ENCODE data around the gene APPBP2. TPM values are rescaled to one million over a fixed set of nuclear protein-coding genes. Genes with fewer than 3 reads are reported as not detected.

Gene APPBP2
- polyA plus RNA-seq, 1 of the 3 experiments (the other 2 are of a cell fraction) = 7.6 TPM

GRCh38 chr17:60395508-60396065 lies 130.5 kb downstream of the APPBP2 start:
- Histone ChIP-seq H3K9me3 (no peaks in the 10 kb centered on the region), H3K4me2 (no peak overlapping the region), H3K79me2 (ENCODE audit: insufficient read depth) (peaks cover 11% of the 10 kb centered on the region), H3K27ac (ENCODE audit: low read depth in 2 of 2, low read length in 1 of 2) (no peak overlapping the region), H3K27me3 (ENCODE audit: insufficient read depth) (no peaks in the 10 kb centered on the region), H3K9me2 (no peaks in the 10 kb centered on the region), H2AFZ (ENCODE audit: low read depth) (no peak overlapping the region), H4K20me1 (ENCODE audit: insufficient read depth) (no peaks in the 10 kb centered on the region; the same call in 1 of the 2 replicates), H3K4me1 (ENCODE audit: control insufficient read depth in 1 of 2, insufficient read depth in 2 of 2, low read depth in 1 of 2, low read length in 1 of 2) (peaks cover 0 to 7% of the 10 kb centered on the region in 2 experiments; a peak in 2 of 4 replicates), H3K36me3 (replicated peaks in 1 of 2; ENCODE audit: control insufficient read depth in 1 of 2, insufficient read depth in 2 of 2, low read length in 1 of 2) (no peaks in the 10 kb centered on the region), H3K9ac (no peak overlapping the region), H3F3A (replicated peaks; ENCODE audit: insufficient read depth) (peaks cover 18% of the 10 kb centered on the region), H3K4me3 (ENCODE audit: low read depth in 2 of 2, low read length in 1 of 2) (no peak overlapping the region)
- ChIA-PET CTCF (interaction anchor here (0.6 to 2.1 kb wide), 3 partner anchors 26 to 169 kb away, joined by 3 to 11 read pairs (median 3); no protein-coding TSS in a partner anchor), POLR2A (no interaction called here)
- no peak for DNase-seq
- TF ChIP-seq, protein P1, sequence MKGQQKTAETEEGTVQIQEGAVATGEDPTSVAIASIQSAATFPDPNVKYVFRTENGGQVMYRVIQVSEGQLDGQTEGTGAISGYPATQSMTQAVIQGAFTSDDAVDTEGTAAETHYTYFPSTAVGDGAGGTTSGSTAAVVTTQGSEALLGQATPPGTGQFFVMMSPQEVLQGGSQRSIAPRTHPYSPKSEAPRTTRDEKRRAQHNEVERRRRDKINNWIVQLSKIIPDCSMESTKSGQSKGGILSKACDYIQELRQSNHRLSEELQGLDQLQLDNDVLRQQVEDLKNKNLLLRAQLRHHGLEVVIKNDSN (IDR thresholded peaks at IDR 0.05; ENCODE audit: borderline replicate concordance, low read depth) = no peak
- TF ChIP-seq SMC3 (IDR thresholded peaks at IDR 0.05; ENCODE audit: low read depth, low read length) = no peak
- no peak for TF ChIP-seq NRF1 (IDR thresholded peaks at IDR 0.05; ENCODE audit: low read depth, low read length)
- no peak for TF ChIP-seq TAF1 (IDR thresholded peaks at IDR 0.05; ENCODE audit: borderline replicate concordance, low read depth, low read length)
- no peak for TF ChIP-seq RCOR1 (IDR thresholded peaks at IDR 0.05; ENCODE audit: low read length)
- TF ChIP-seq YY1 (IDR thresholded peaks at IDR 0.05; ENCODE audit: low read depth) = no peak
- TF ChIP-seq, protein P2, sequence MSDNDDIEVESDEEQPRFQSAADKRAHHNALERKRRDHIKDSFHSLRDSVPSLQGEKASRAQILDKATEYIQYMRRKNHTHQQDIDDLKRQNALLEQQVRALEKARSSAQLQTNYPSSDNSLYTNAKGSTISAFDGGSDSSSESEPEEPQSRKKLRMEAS (IDR thresholded peaks at IDR 0.05; ENCODE audit: low read depth) = no peak
- TF ChIP-seq, protein P3, sequence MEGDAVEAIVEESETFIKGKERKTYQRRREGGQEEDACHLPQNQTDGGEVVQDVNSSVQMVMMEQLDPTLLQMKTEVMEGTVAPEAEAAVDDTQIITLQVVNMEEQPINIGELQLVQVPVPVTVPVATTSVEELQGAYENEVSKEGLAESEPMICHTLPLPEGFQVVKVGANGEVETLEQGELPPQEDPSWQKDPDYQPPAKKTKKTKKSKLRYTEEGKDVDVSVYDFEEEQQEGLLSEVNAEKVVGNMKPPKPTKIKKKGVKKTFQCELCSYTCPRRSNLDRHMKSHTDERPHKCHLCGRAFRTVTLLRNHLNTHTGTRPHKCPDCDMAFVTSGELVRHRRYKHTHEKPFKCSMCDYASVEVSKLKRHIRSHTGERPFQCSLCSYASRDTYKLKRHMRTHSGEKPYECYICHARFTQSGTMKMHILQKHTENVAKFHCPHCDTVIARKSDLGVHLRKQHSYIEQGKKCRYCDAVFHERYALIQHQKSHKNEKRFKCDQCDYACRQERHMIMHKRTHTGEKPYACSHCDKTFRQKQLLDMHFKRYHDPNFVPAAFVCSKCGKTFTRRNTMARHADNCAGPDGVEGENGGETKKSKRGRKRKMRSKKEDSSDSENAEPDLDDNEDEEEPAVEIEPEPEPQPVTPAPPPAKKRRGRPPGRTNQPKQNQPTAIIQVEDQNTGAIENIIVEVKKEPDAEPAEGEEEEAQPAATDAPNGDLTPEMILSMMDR (IDR thresholded peaks at IDR 0.05) = no peak
- WGBS (ENCODE audit: low lambda C conversion rate) = 86% methylated on average over 4 of the region's 4 CpGs

DNA sequence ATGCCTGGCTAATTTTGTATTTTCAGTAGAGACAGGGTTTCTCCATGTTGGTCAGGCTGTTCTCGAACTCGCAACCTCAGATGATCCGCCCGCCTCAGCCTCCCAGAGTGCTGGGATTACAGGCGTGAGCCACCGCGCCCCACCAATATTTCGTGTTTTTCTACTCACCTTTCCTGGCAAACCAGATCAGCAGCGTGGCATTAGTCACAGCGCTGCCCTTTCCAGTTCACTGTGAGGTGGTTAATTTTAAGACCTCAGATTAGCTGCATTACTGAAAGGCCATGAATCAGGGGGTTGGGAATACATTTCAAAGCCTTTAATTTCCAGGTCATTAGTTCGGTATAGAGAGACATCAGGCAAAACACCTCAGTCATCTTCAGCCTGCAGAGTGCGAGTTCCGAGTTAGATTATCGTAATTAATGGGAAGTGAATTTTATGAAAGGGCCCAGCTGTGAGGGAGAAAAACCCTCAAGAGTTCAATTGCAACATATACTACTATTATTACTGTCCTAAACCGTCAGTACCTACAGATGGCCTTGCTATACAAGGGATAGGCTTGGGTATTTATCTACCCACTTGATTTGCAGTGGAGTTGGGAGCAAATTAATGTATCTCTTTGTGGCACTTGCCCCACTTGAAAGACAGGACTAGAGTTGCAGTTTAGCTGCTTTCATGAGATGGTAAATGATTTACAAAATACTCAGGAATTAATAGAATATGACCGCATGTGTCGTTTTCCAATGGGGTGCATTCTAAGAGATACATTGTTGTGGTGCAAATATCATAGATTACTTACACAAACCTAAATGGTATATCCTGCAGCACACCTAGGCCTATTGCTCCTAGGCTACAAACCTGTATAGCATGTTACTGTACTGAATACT lies 132.0 kb downstream of the APPBP2 start:
- peaks cover 2 to 13% of the 10 kb centered on the region in 2 experiments for H3K4me1 ChIP-seq (ENCODE audit: control insufficient read depth in 1 of 2, insufficient read depth in 2 of 2, low read depth in 1 of 2, low read length in 1 of 2)
- H3K36me3 ChIP-seq (replicated peaks in 1 of 2; ENCODE audit: control insufficient read depth in 1 of 2, insufficient read depth in 2 of 2, low read length in 1 of 2) = no peaks in the 10 kb centered on the region
- H2AFZ ChIP-seq (ENCODE audit: low read depth) = no peak overlapping the region
- no peak for DNase-seq
- H3K79me2 ChIP-seq (ENCODE audit: insufficient read depth) = peaks cover 26% of the 10 kb centered on the region
- H3K9me3 ChIP-seq = no peaks in the 10 kb centered on the region
- H3K4me3 ChIP-seq (ENCODE audit: low read depth in 2 of 2, low read length in 1 of 2) = no peak overlapping the region
- H3K9me2 ChIP-seq = no peaks in the 10 kb centered on the region
- ChIA-PET CTCF (interaction anchor here (1.0 to 2.1 kb wide), 2 partner anchors 27 to 163 kb away, joined by 3 to 6 read pairs; no protein-coding TSS in a partner anchor), POLR2A (no interaction called here)
- 95% methylated on average over 17 of the region's 17 CpGs for WGBS (ENCODE audit: low lambda C conversion rate)
- H3K9ac ChIP-seq = no peak overlapping the region
- no peak overlapping the region; a peak in 1 of 4 replicates for H3K27ac ChIP-seq (ENCODE audit: low read depth in 2 of 2, low read length in 1 of 2)
- H4K20me1 ChIP-seq (ENCODE audit: insufficient read depth) = peaks cover 9% of the 10 kb centered on the region
- no peaks in the 10 kb centered on the region for H3K27me3 ChIP-seq (ENCODE audit: insufficient read depth)
- peaks cover 21% of the 10 kb centered on the region for H3F3A ChIP-seq (replicated peaks; ENCODE audit: insufficient read depth)
- H3K4me2 ChIP-seq = no peak overlapping the region
- TF ChIP-seq TCF12 (IDR thresholded peaks at IDR 0.05) = no peak
- no peak for TF ChIP-seq GATA2 (CRISPR knock-in tag; IDR thresholded peaks at IDR 0.05)
- TF ChIP-seq RCOR1 (IDR thresholded peaks at IDR 0.05; ENCODE audit: low read length) = no peak
- TF ChIP-seq ELF1 (IDR thresholded peaks at IDR 0.05) = no peak
- TF ChIP-seq RXRA (IDR thresholded peaks at IDR 0.05; ENCODE audit: borderline replicate concordance, low read depth) = no peak
- TF ChIP-seq, protein P4, sequence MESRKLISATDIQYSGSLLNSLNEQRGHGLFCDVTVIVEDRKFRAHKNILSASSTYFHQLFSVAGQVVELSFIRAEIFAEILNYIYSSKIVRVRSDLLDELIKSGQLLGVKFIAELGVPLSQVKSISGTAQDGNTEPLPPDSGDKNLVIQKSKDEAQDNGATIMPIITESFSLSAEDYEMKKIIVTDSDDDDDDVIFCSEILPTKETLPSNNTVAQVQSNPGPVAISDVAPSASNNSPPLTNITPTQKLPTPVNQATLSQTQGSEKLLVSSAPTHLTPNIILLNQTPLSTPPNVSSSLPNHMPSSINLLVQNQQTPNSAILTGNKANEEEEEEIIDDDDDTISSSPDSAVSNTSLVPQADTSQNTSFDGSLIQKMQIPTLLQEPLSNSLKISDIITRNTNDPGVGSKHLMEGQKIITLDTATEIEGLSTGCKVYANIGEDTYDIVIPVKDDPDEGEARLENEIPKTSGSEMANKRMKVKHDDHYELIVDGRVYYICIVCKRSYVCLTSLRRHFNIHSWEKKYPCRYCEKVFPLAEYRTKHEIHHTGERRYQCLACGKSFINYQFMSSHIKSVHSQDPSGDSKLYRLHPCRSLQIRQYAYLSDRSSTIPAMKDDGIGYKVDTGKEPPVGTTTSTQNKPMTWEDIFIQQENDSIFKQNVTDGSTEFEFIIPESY (IDR thresholded peaks at IDR 0.05; ENCODE audit: borderline replicate concordance, low read depth) = no peak
- TF ChIP-seq, protein P3 (IDR thresholded peaks at IDR 0.05) = no peak
- no peak for TF ChIP-seq NFIC (IDR thresholded peaks at IDR 0.05; ENCODE audit: borderline replicate concordance)
- no peak for TF ChIP-seq SMC3 (IDR thresholded peaks at IDR 0.05; ENCODE audit: low read depth, low read length)
- no peak for TF ChIP-seq RFX5 (IDR thresholded peaks at IDR 0.05; ENCODE audit: low read length)
- TF ChIP-seq TAF1 (IDR thresholded peaks at IDR 0.05; ENCODE audit: borderline replicate concordance, low read depth, low read length) = no peak
- no peak for TF ChIP-seq GABPA (IDR thresholded peaks at IDR 0.05; ENCODE audit: low read depth)
- TF ChIP-seq MEF2A (IDR thresholded peaks at IDR 0.05; ENCODE audit: borderline replicate concordance, low read depth) = no peak
- no peak for TF ChIP-seq POLR2AphosphoS5 (IDR thresholded peaks at IDR 0.05; ENCODE audit: low read depth, low read length)
- TF ChIP-seq FOXJ3 (CRISPR knock-in tag; IDR thresholded peaks at IDR 0.05) = no peak
